Testis (tissue), 2 donors: ENCODE measurements around the gene CFAP58.

Experiments
- CTCF ChIP-seq, 3 experiments: fragments of 450-650 bp in 2 of 3; fragments of 200-600 bp in 1 of 3; sonication (generic) in 1 of 3; IDR thresholded peaks; one replicate each; pipeline ENCODE4 v1.5.1; 2016 to 2019; ENCODE audit warnings: antibody characterized with exemption in 3 of 3, mild to moderate bottlenecking in 2 of 3, moderate library complexity in 1 of 3
- POLR2A ChIP-seq: fragments of 450-650 bp; IDR thresholded peaks from one replicate; pipeline ENCODE4 v1.6.1; 2017; ENCODE audit warnings: antibody characterized with exemption, mild to moderate bottlenecking, moderate library complexity

GRCh38 chr10:104332243-104333031 is 21.2 kb upstream of the CFAP58 start:
- TF ChIP-seq CTCF (IDR thresholded peaks at IDR 0.05) (no peak), POLR2A (no peak)
